ENCODE results near the gene MAML3.

DNA sequence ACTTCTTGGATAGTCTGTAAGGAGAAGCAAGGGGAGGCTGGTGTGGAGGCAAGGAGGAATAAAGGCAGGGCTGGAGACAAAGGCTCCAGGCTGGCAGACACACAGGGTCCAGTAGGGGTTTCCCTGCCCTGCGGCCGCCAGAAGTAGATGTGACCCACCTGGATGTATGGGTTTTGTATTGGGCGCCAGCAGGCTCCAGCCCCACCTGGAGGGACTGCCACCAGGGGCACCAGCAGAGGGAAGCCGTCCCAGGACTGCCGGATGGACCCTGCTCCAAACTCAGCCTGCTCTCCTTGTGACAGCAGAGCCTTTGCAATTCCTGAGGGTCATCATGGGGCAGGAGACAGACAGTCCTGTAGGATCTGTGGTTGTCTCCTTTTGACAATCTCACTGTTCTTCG lies 435.6 kb downstream of the MAML3 start:
- TF ChIP-seq CTCF (IDR thresholded peaks at IDR 0.05; ENCODE audit: poor library complexity) (no peak), EZH2 (IDR thresholded peaks at IDR 0.05; ENCODE audit: borderline replicate concordance) (no peak)

Data from hepatocyte (in vitro differentiated cells).